HG02798 (cell line): ENCODE data around the gene TRAP1.
"Not testable (repeated sequence)": the region's sequence is repeated elsewhere in the genome, so short reads cannot be mapped to it uniquely, and the experiment has no call there.

ENCODE experiments used
- ATAC-seq: cut with Tn5 transposase; IDR thresholded peaks from one replicate; pipeline ENCODE4 v1.9.1; 2021; ENCODE audit warnings: mild to moderate bottlenecking; ENCODE audit not compliant: unreplicated experiment, poor library complexity

The TRAP1 gene

GRCh38 chr16:3625331-3625730 lies 92.0 kb downstream of the TRAP1 start:
- no peak for ATAC-seq

- peak; percentile 40 for ATAC-seq
Observed at GRCh38 chr16:3623642-3624041, 93.7 kb downstream of the TRAP1 start.

DNA sequence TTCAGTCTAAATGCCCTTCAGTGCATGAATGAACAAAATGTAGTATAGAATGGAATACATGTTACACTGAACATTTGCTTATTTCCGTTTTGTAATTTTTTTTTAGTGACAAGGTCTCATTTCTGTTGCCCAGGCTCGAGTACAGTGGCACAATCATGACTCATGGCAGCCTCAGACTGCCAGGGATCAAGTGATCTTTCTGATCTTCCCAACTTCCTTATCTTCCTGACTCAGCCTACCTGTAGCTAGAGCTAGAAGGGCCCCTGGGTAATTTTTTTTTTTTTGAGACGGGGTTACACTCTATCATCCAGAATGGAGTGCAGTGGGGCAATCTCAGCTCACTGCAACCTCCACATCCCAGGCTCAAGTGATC lies 98.6 kb downstream of the TRAP1 start:
- no peak for ATAC-seq

- no peak for ATAC-seq
Observed at GRCh38 chr16:3612510-3613466, 104.5 kb downstream of the TRAP1 start.

- ATAC-seq = peak; percentile 94
Observed at GRCh38 chr16:3611146-3611975, 106.0 kb downstream of the TRAP1 start, which contains the start of gene SLX4. TSS of gene SLX4 (minus strand) at chr16:3611606. CDS start at chr16:3608964, 2,642 bp downstream.

- no peak for ATAC-seq
Observed at GRCh38 chr16:3610698-3611145, 106.6 kb downstream of the TRAP1 start.

- ATAC-seq = no peak
Observed at GRCh38 chr16:3609895-3610697, 107.2 kb downstream of the TRAP1 start.

- not testable (repeated sequence) for ATAC-seq
Observed at GRCh38 chr16:3608976-3609375, 108.3 kb downstream of the TRAP1 start.

GRCh38 chr16:3608069-3608468 lies 109.3 kb downstream of the TRAP1 start:
- no peak for ATAC-seq
